ENCODE measurements around the gene ATXN10.

DNA sequence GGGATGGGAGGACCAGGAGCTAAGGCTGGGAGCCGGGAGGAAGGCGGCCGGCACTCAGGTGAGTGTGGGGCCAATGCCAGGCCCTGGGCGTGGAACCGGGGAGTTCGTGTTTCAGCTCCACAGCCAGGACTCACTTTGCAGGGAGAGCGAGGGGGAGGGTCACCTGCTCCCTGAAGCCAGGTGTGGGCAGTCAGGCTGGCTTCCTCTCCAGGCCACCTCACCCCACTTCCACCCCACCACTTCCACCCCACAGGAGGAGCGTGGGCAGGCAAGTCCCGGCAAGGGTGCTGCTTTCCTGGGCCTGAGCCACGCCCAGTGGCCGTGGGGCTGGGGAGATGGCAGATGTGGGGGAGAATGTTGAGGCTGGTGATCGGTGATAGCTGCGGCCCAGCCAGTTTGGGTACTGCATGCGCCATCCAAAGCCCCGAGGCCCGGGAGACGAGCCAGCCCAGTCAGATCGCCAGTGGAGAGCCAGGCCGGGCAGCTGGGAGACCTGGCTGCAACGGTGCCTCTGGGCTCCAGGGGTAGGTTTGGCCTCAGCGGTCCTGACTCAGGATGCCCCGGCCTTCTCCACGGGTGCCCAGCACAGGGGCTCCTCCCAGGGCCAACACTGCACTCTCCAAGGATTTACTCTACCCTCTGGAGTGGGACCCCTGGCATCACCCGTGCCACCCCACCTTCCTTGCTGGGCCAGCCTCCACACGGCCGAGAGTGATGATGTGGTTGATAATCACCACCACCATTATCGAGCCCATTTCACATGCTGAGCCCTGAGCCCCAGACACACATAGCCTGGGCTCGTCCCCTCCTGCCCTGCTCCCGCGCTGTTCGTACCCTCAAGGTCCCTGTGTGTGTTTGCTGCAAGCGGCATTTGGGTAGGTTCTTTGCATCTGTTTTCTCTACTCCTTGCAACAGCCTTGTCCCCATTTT lies 211.5 kb downstream of the ATXN10 start:
- no peak for TF ChIP-seq SIN3A (IDR thresholded peaks at IDR 0.05; ENCODE audit: borderline replicate concordance, insufficient read depth, low read length)
- no peak for TF ChIP-seq REST (IDR thresholded peaks at IDR 0.05; ENCODE audit: insufficient read depth in 1 of 2, low read depth in 2 of 2, low read length in 2 of 2)

Data from PFSK-1 (cell line).